B cell (primary cell): Measurements from ENCODE around the gene MVD. TPM values are rescaled to one million over a fixed set of nuclear protein-coding genes. Genes with fewer than 3 reads are reported as not detected.
A peak's percentile ranks its signal among the peaks of the same experiment; 100 is the strongest.

Source experiments
- ATAC-seq: fragments of 200-7000 bp; cut with Tn5 transposase; one replicate; pipeline ENCODE4 v1.10.0; 2021; ENCODE audit warnings: low read depth, mild to moderate bottlenecking, moderate number of reproducible peaks, moderate library complexity
- CTCF ChIA-PET: fragments of 350-600 bp; sonication (Branson Sonifier 250); formaldehyde crosslinking; loops from one replicate; lab custom pipeline; 2021; ENCODE audit warnings: antibody characterized with exemption, inconsistent platforms; lab: Charles Lee
- POLR2A ChIA-PET: fragments of 350-600 bp; sonication (Branson Sonifier 250); formaldehyde crosslinking; loops from one replicate; lab custom pipeline; 2021; ENCODE audit warnings: antibody characterized with exemption; lab: Charles Lee
- DNase-seq: peaks from one replicate; pipeline ENCODE4 v3.0.0; 2013
- H2AFZ ChIP-seq: 2 replicates; pipeline ENCODE4 v1.6.1; 2012; ENCODE audit warnings: mild to moderate bottlenecking, low read depth, low read length; ENCODE audit not compliant: insufficient read depth, poor library complexity, severe bottlenecking
- H3K27ac ChIP-seq, 2 donors: 1 replicate in 1 of 2; 2 replicates in 1 of 2; pipeline ENCODE4 v1.5.1; 2012 to 2013; ENCODE audit warnings: low read length in 2 of 2, mild to moderate bottlenecking in 2 of 2, moderate library complexity in 1 of 2
- H3K27me3 ChIP-seq, 4 experiments: fragments of 200-600 bp in 1 of 4; sonication (generic) in 1 of 4; replicated peaks in 1 of 4; 1 replicate in 2 of 4; 2 replicates in 2 of 4; pipeline versions ENCODE4 v1.6.1 to v1.7.0; 2013 to 2016; ENCODE audit warnings: low read length in 3 of 4, mild to moderate bottlenecking in 2 of 4, mixed read lengths in 1 of 4, moderate library complexity in 1 of 4; ENCODE audit not compliant: insufficient read depth in 4 of 4, control insufficient read depth in 3 of 4; ENCODE audit errors: control extremely low read depth in 1 of 4
- H3K36me3 ChIP-seq, 2 experiments: replicated peaks in 1 of 2; 1 replicate in 1 of 2; 2 replicates in 1 of 2; pipeline versions ENCODE4 v1.6.1 to v1.7.1; 2013; ENCODE audit warnings: low read length in 1 of 2; ENCODE audit not compliant: insufficient read depth in 2 of 2, control insufficient read depth in 1 of 2; ENCODE audit errors: control extremely low read depth in 1 of 2, extremely low read depth in 1 of 2
- H3K4me1 ChIP-seq, 2 donors: fragments of 200-600 bp in 1 of 2; sonication (generic) in 1 of 2; 1 replicate in 1 of 2; 2 replicates in 1 of 2; pipeline versions ENCODE4 v1.5.1 to v1.6.1; 2013 to 2017; ENCODE audit warnings: low read length in 2 of 2; ENCODE audit not compliant: control insufficient read depth in 2 of 2, insufficient read depth in 2 of 2
- H3K4me2 ChIP-seq: replicated peaks from 2 replicates; pipeline ENCODE3; 2012; ENCODE audit warnings: mild to moderate bottlenecking, low read depth, low read length; ENCODE audit not compliant: poor library complexity, severe bottlenecking
- H3K4me3 ChIP-seq, 5 experiments: fragments of 200-600 bp in 1 of 5; sonication (generic) in 1 of 5; 1 replicate in 3 of 5; 2 replicates in 2 of 5; pipeline versions ENCODE4 v1.5.1 to v1.7.0; 2011 to 2016; ENCODE audit warnings: low read length in 4 of 5, mild to moderate bottlenecking in 4 of 5, low read depth in 2 of 5, control low read depth in 1 of 5, moderate library complexity in 1 of 5; ENCODE audit not compliant: insufficient read depth in 1 of 5; ENCODE audit errors: control extremely low read depth in 1 of 5, extremely low read depth in 1 of 5
- H3K79me2 ChIP-seq: fragments of 200-600 bp; sonication (generic); one replicate; pipeline ENCODE4 v1.6.0; 2016; ENCODE audit warnings: low read length; ENCODE audit not compliant: control insufficient read depth, insufficient read depth
- H3K9ac ChIP-seq: fragments of 200-600 bp; sonication (generic); 2 replicates; pipeline ENCODE4 v1.6.1; 2017; ENCODE audit warnings: mild to moderate bottlenecking, low read length, moderate library complexity
- H3K9me3 ChIP-seq, 3 donors: one replicate each; pipeline versions ENCODE4 v1.6.1 to v1.7.1; 2013; ENCODE audit warnings: low read length in 2 of 3; ENCODE audit not compliant: control insufficient read depth in 2 of 3, insufficient read depth in 1 of 3; ENCODE audit errors: control extremely low read depth in 1 of 3
- H4K20me1 ChIP-seq: 2 replicates; pipeline ENCODE4 v1.6.0; 2012; ENCODE audit warnings: mild to moderate bottlenecking, low read length; ENCODE audit not compliant: insufficient read depth, control insufficient read depth, poor library complexity, severe bottlenecking
- H3K27ac Mint-ChIP-seq: one replicate; pipeline ENCODE4 v1.8.0; 2021; ENCODE audit warnings: mixed read lengths
- H3K27me3 Mint-ChIP-seq: one replicate; pipeline ENCODE4 v1.8.0; 2021; ENCODE audit warnings: mixed read lengths
- H3K4me1 Mint-ChIP-seq: one replicate; pipeline ENCODE4 v1.8.0; 2021; ENCODE audit warnings: mixed read lengths
- H3K4me3 Mint-ChIP-seq: one replicate; pipeline ENCODE4 v1.8.0; 2021; ENCODE audit warnings: mixed read lengths
- H3K9me3 Mint-ChIP-seq: one replicate; pipeline ENCODE4 v1.8.0; 2022; ENCODE audit warnings: mixed read lengths; ENCODE audit not compliant: insufficient read depth
- EZH2 ChIP-seq: IDR thresholded peaks from 2 replicates; pipeline ENCODE4 v1.6.1; 2012; ENCODE audit warnings: borderline replicate concordance, low read depth, mild to moderate bottlenecking, moderate library complexity, low read length; ENCODE audit not compliant: insufficient read depth, poor library complexity, severe bottlenecking
- WGBS: methylation state at CpG from one replicate; pipeline ENCODE4 v1.1.5; 2013; ENCODE audit warnings: missing lambda C conversion rate; ENCODE audit not compliant: insufficient coverage; 5-methylcytosine and 5-hydroxymethylcytosine counted together
- intact Hi-C: fragments of 100-400 bp; cut with micrococcal nuclease; formaldehyde crosslinking; loops from one replicate; pipeline ENCODE4 v1.10.0; 2022
- polyA plus RNA-seq: library from polyadenylated mRNA; depleted of rRNA; stranded (reverse); fragments of >200 nt; gene quantifications from 2 replicates; pipeline ENCODE4 v1.2.3, GENCODE V29; 2012
- total RNA-seq, 2 donors: library from RNA; stranded (reverse); fragments of 120-200 nt in 1 of 2; gene quantifications; 1 replicate in 1 of 2; 2 replicates in 1 of 2; pipeline versions ENCODE4 v1.2.3 to v1.2.4, GENCODE V29; 2013 to 2022
- TF ChIP-seq, protein P1 (sequence below): fragments of 200-600 bp; IDR thresholded peaks from one replicate; pipeline ENCODE4 v1.8.0; 2022; ENCODE audit warnings: antibody characterized with exemption, mild to moderate bottlenecking

MVD gene
- total and polyA plus RNA-seq, 2 donors (not counting 1 experiment from before 2014, with no cell fraction given): 40.9 to 95.4 TPM

DNA sequence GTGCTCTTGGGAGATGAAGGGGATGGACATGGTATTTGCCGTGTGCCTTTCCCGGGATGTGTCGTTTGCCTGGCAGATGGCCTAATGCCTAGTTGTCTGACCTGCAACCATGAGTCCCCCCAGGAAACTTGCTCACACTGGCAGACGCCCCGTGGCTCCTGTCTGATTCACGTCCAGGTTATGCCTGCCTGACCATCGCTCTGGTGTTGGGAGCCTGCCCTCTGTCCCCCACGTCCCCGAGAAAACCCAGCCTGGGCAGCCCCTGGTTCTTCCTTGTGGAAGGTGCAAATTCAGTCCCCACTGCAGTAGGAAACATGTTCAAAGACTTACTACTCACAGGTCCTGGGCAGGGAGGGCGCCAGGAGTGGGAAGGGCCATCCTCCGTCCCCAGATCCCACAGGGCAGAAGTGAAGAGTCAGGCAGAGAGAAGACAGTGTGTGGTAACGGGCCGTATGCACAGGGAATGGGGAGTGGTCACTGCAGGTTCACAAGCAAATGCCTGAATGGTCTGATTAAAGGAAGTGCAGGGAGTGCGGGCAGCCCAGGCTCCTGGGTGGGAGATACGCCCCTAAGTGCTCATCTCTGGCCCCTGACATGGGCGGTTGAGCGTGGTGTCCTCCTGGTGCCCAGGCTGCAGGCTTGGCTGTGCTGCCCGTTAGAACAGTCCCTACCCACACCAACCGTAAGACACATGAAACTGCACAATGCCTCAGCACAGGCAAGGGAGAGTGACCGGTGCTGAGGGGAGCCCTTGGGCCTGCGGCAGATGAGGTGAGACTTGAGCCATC is 27.6 kb upstream of the MVD start:
- H3K27ac ChIP-seq: no peak overlapping the region
- H3K9me3 Mint-ChIP-seq: no peaks in the 10 kb centered on the region
- H3K9me3 ChIP-seq: peaks cover 0 to 4% (median 0%) of the 10 kb centered on the region in 3 donors
- no peak overlapping the region for H3K4me3 Mint-ChIP-seq
- peaks cover 25 to 48% of the 10 kb centered on the region in 2 donors for H3K4me1 ChIP-seq
- H3K9ac ChIP-seq: no peak overlapping the region
- H3K27ac Mint-ChIP-seq: peak overlapping the region; percentile 66
- 92% methylated on average over 15 of the region's 21 CpGs for WGBS
- no peak overlapping the region for H2AFZ ChIP-seq
- TF ChIP-seq, protein P1, sequence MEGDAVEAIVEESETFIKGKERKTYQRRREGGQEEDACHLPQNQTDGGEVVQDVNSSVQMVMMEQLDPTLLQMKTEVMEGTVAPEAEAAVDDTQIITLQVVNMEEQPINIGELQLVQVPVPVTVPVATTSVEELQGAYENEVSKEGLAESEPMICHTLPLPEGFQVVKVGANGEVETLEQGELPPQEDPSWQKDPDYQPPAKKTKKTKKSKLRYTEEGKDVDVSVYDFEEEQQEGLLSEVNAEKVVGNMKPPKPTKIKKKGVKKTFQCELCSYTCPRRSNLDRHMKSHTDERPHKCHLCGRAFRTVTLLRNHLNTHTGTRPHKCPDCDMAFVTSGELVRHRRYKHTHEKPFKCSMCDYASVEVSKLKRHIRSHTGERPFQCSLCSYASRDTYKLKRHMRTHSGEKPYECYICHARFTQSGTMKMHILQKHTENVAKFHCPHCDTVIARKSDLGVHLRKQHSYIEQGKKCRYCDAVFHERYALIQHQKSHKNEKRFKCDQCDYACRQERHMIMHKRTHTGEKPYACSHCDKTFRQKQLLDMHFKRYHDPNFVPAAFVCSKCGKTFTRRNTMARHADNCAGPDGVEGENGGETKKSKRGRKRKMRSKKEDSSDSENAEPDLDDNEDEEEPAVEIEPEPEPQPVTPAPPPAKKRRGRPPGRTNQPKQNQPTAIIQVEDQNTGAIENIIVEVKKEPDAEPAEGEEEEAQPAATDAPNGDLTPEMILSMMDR: no peak
- no peak for TF ChIP-seq EZH2
- POLR2A ChIA-PET: no interaction called here
- peaks cover 11% of the 10 kb centered on the region for H4K20me1 ChIP-seq
- ATAC-seq (no peak), DNase-seq (no peak)
- H3K4me3 ChIP-seq: no peak overlapping the region
- intact Hi-C loops: no loop called here
- CTCF ChIA-PET: interaction anchor here (0.7 kb wide), 1 partner anchor 11 kb away, joined by 3 read pairs; no protein-coding TSS in a partner anchor
- H3K27me3 Mint-ChIP-seq: no peaks in the 10 kb centered on the region
- peaks cover 8% of the 10 kb centered on the region for H3K79me2 ChIP-seq
- no peaks in the 10 kb centered on the region for H3K27me3 ChIP-seq
- no peak overlapping the region for H3K4me2 ChIP-seq
- peaks cover 0 to 6% of the 10 kb centered on the region in 2 experiments for H3K36me3 ChIP-seq
- peaks cover 28% of the 10 kb centered on the region for H3K4me1 Mint-ChIP-seq
